ENCODE data around the gene C1QTNF1.
A peak's percentile ranks its signal among the peaks of the same experiment; 100 is the strongest.

Gene C1QTNF1

DNA sequence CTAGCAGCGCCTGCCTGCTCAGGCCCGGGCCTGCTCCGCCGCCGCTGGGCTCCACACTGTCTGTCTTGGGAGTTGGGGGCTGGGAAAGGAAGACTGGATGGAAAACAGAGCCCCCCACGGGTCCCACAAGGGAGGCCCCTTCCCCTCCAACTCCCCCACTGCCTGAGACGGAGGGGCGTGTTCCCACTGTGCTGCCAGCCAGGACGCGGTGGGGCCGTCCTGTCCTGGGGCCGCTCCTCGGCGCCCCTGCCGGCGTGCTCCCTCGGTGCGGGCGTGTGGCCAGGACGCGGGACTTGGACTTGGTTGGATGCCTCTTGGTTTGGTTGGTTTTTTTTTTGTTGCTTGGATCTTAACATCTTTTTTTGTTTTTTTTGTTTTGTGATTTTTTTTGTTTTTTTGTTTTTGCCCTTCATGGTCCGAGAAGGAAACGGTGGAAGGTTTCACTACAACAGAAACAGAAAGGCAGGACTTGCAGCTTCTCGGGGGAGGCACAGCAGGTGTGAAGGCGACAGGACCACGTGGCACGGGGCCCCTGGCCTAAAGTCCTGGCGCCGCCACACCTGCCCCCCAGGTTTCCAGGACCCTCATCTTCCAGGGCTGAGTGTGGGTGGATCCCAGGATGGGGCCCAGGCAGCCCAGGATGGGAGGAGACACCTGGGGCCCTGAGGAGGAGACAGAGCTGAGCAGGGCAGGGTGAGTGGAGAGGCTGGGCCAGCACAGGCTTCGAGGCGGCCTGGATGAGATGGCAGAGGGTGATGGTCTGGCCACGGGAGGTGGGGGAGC is 66.7 kb downstream of the C1QTNF1 start:
- TF ChIP-seq EP300 (IDR thresholded peaks at IDR 0.05; ENCODE audit: borderline replicate concordance) (no peak), CREB1 (IDR thresholded peaks at IDR 0.05; ENCODE audit: low read depth) (no peak), TCF12 (IDR thresholded peaks at IDR 0.05; ENCODE audit: low read depth) (no peak), YY1 (IDR thresholded peaks at IDR 0.05; ENCODE audit: low read depth) (no peak), FOXM1 (IDR thresholded peaks at IDR 0.05; ENCODE audit: borderline replicate concordance, low read depth) (no peak), CEBPB (IDR thresholded peaks at IDR 0.05) (no peak), EGR1 (IDR thresholded peaks at IDR 0.05) (no peak)
- TF ChIP-seq, protein P1, sequence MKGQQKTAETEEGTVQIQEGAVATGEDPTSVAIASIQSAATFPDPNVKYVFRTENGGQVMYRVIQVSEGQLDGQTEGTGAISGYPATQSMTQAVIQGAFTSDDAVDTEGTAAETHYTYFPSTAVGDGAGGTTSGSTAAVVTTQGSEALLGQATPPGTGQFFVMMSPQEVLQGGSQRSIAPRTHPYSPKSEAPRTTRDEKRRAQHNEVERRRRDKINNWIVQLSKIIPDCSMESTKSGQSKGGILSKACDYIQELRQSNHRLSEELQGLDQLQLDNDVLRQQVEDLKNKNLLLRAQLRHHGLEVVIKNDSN (IDR thresholded peaks at IDR 0.05): no peak
- TF ChIP-seq, protein P2, sequence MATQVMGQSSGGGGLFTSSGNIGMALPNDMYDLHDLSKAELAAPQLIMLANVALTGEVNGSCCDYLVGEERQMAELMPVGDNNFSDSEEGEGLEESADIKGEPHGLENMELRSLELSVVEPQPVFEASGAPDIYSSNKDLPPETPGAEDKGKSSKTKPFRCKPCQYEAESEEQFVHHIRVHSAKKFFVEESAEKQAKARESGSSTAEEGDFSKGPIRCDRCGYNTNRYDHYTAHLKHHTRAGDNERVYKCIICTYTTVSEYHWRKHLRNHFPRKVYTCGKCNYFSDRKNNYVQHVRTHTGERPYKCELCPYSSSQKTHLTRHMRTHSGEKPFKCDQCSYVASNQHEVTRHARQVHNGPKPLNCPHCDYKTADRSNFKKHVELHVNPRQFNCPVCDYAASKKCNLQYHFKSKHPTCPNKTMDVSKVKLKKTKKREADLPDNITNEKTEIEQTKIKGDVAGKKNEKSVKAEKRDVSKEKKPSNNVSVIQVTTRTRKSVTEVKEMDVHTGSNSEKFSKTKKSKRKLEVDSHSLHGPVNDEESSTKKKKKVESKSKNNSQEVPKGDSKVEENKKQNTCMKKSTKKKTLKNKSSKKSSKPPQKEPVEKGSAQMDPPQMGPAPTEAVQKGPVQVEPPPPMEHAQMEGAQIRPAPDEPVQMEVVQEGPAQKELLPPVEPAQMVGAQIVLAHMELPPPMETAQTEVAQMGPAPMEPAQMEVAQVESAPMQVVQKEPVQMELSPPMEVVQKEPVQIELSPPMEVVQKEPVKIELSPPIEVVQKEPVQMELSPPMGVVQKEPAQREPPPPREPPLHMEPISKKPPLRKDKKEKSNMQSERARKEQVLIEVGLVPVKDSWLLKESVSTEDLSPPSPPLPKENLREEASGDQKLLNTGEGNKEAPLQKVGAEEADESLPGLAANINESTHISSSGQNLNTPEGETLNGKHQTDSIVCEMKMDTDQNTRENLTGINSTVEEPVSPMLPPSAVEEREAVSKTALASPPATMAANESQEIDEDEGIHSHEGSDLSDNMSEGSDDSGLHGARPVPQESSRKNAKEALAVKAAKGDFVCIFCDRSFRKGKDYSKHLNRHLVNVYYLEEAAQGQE (IDR thresholded peaks at IDR 0.05; ENCODE audit: low read depth): no peak

DNA sequence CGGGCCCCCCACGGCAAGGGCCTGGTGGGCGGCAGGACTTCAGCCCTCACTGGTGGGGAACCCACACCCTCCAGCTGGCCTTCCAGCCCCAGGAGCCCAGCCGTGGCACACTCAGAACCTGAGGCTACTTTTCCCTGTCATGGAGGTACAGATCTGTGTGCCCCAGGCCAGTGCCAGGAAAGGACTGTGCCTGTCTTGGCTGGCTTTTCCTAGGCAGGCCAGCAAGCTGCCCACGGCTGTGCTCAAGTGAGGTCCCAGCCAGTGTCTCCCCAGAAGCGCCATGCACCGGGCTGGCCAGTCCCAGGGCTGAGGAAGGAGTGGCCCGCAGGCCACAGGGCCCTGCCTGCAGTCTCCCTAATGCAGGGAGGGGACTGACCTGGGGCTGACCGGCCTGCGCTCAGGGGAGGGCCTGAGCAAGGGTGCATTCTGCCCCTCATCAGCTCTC is 67.3 kb downstream of the C1QTNF1 start:
- TF ChIP-seq TEAD4 (IDR thresholded peaks at IDR 0.05): no peak
- TF ChIP-seq FOXM1 (IDR thresholded peaks at IDR 0.05; ENCODE audit: borderline replicate concordance, low read depth): no peak
- TF ChIP-seq TCF12 (IDR thresholded peaks at IDR 0.05; ENCODE audit: low read depth): no peak
- TF ChIP-seq ZBTB7A (IDR thresholded peaks at IDR 0.05; ENCODE audit: low read depth): no peak
- TF ChIP-seq RAD21 (IDR thresholded peaks at IDR 0.05; ENCODE audit: low read depth): no peak
- TF ChIP-seq YY1 (IDR thresholded peaks at IDR 0.05; ENCODE audit: low read depth): no peak
- TF ChIP-seq CEBPB (IDR thresholded peaks at IDR 0.05): no peak
- no peak for TF ChIP-seq NFIC (IDR thresholded peaks at IDR 0.05)
- no peak for TF ChIP-seq TAF1 (IDR thresholded peaks at IDR 0.05; ENCODE audit: low read depth)
- no peak for TF ChIP-seq CREB1 (IDR thresholded peaks at IDR 0.05; ENCODE audit: low read depth)
- TF ChIP-seq, protein P1 (IDR thresholded peaks at IDR 0.05): no peak
- TF ChIP-seq, protein P2 (IDR thresholded peaks at IDR 0.05; ENCODE audit: low read depth): no peak
- no peak for TF ChIP-seq EP300 (IDR thresholded peaks at IDR 0.05; ENCODE audit: borderline replicate concordance)

DNA sequence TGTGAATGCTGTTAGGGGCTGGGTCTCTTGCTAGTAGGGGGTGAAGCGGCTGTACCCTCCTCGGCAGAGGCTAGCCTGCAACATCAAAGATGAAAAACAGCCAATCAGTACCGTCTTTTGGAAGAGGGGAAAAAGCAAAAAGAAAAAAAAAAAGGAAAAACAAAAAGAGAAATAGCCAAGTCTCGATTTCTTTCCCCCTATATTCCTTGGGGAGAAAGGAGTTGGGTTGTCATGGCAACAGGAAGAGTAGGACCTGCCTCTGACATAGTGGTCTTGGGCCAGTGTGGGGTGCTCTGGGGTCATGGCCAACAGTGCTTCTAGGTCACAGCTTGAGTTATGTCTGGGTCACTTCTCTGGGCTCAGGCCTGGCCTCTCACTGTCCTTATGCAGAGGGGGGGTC is 68.6 kb downstream of the C1QTNF1 start:
- TF ChIP-seq, protein P1 (IDR thresholded peaks at IDR 0.05): no peak
- TF ChIP-seq EGR1 (IDR thresholded peaks at IDR 0.05): no peak

DNA sequence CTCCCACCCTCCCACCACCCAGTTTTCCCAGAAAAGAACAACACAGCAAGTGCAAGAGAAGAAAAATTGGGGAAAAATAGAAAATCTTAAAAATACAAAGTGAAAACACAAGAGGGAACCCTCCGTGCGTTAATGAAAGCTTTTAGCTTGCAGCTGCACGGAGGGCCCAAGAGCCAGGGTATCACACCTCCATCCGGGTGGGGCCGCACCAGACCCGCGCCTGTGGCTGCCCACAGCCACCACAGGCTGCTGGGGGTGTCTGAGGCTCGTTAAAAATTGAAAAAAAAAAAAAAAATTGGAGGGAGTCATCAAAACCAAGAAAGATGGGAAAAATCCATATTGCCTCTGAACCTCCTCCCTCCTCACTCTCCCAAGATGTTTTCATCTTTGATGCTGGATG is 69.3 kb downstream of the C1QTNF1 start:
- TF ChIP-seq ZBTB7A (IDR thresholded peaks at IDR 0.05; ENCODE audit: low read depth): no peak
- TF ChIP-seq EGR1 (IDR thresholded peaks at IDR 0.05): no peak
- no peak for TF ChIP-seq CREB1 (IDR thresholded peaks at IDR 0.05; ENCODE audit: low read depth)
- TF ChIP-seq TEAD4 (IDR thresholded peaks at IDR 0.05): no peak
- TF ChIP-seq RAD21 (IDR thresholded peaks at IDR 0.05; ENCODE audit: low read depth): peak; percentile 27; the same call in 1 of the 2 replicates
- TF ChIP-seq TAF1 (IDR thresholded peaks at IDR 0.05; ENCODE audit: low read depth): no peak
- TF ChIP-seq, protein P3, sequence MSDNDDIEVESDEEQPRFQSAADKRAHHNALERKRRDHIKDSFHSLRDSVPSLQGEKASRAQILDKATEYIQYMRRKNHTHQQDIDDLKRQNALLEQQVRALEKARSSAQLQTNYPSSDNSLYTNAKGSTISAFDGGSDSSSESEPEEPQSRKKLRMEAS (IDR thresholded peaks at IDR 0.05): no peak
- TF ChIP-seq EP300 (IDR thresholded peaks at IDR 0.05; ENCODE audit: borderline replicate concordance): no peak
- no peak for TF ChIP-seq YY1 (IDR thresholded peaks at IDR 0.05; ENCODE audit: low read depth)

DNA sequence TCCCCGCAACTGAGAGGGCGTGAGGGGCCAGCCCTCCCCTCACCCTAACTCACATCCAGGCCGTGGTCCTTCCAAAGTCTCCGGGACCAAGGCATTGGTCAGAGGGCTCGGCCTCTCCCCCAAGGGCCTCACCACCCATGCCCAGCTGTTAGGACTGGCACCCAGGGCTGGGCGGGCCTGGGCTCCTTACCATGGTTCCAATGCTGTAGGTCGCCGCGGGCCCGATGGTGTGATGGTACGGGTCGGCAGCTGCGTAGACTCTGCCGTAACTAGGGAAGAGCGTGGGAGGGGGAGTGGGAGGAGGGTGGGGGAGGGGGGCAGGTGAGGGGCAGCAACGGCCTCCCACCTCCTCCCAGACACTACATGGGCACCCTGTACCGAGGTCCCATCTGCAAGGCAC is 70.3 kb downstream of the C1QTNF1 start:
- TF ChIP-seq ZBTB7A (IDR thresholded peaks at IDR 0.05; ENCODE audit: low read depth) (no peak), CEBPB (IDR thresholded peaks at IDR 0.05) (no peak), FOXM1 (IDR thresholded peaks at IDR 0.05; ENCODE audit: borderline replicate concordance, low read depth) (no peak), TAF1 (IDR thresholded peaks at IDR 0.05; ENCODE audit: low read depth) (no peak), NFIC (IDR thresholded peaks at IDR 0.05) (no peak), YY1 (IDR thresholded peaks at IDR 0.05; ENCODE audit: low read depth) (no peak), RAD21 (IDR thresholded peaks at IDR 0.05; ENCODE audit: low read depth) (no peak), EGR1 (IDR thresholded peaks at IDR 0.05) (no peak), EP300 (IDR thresholded peaks at IDR 0.05; ENCODE audit: borderline replicate concordance) (no peak), TEAD4 (IDR thresholded peaks at IDR 0.05) (no peak), TCF12 (IDR thresholded peaks at IDR 0.05; ENCODE audit: low read depth) (no peak), CREB1 (IDR thresholded peaks at IDR 0.05; ENCODE audit: low read depth) (no peak)
- TF ChIP-seq, protein P2 (IDR thresholded peaks at IDR 0.05; ENCODE audit: low read depth): no peak
- TF ChIP-seq, protein P3 (IDR thresholded peaks at IDR 0.05): no peak
- TF ChIP-seq, protein P1 (IDR thresholded peaks at IDR 0.05): no peak

Data from Ishikawa (cell line).